Measurements from ENCODE around the gene USP5.
A peak's percentile ranks its signal among the peaks of the same experiment; 100 is the strongest.

The USP5 gene

DNA sequence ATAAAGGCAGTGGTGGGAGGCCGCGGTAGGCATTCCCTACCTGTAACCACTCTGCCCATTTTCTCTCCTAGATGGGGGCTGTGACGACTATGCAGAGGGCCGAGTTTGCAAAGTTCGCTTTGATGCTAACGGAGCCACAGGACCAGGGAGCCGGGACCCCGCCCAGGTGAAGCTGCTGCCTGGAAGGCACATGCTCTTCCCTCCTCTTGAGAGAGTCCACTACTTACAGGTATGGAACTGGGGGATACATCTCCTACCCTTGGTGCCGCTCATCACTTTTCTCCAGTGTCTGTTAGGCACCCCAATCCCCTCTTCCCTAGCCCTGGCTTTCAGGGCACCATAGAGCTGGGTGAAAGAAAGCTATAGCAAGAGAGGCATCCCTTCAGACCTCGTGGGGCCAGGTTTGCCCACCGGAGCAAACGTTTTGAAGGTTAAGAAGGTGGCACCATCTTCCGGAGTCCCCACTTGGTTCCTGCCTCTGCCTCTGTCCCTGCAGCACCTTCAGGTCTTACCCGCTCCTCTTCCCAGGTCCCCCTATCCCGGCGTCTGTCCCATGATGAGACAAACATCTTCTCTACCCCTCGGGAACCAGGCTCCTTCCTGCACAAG lies 25.7 kb upstream of the USP5 start:
- DNase-seq: no peak

GRCh38 chr12:6826734-6827436 lies 25.1 kb upstream of the USP5 start:
- no peak for DNase-seq

DNA sequence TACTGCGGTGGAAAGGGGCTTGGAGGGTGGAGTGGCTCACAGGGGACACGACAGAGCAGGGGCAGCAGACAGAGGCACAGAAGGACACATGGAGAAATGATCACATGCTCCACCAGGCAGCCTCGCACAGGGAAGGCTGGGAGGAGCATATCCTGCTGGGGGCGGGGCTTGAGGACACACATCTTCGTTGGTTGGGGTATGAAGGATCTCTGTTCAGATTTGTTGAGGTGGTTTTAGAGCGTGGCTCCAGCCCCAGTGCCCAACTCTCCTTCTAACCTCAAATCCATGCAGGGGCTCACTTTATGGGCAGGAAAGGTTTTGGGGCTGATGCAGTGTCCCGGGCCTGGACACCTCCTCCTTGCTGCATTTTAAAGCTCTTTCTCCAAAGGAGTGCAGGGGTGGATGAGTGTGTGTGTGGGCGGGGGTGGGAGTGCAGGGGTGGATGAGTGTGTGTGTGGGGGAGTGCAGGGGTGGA lies 24.5 kb upstream of the USP5 start:
- DNase-seq: peak; percentile 54

GRCh38 chr12:6827982-6828780 lies 23.8 kb upstream of the USP5 start, which contains the start of gene P3H3:
P3H3 (plus strand) TSS chr12:6828407; CDS start chr12:6828441, 34 bp downstream.
- peak; percentile 21 for DNase-seq

- DNase-seq: no peak
These were observed 23.0 kb upstream of the USP5 start for GRCh38 chr12:6828781-6829535.

DNA sequence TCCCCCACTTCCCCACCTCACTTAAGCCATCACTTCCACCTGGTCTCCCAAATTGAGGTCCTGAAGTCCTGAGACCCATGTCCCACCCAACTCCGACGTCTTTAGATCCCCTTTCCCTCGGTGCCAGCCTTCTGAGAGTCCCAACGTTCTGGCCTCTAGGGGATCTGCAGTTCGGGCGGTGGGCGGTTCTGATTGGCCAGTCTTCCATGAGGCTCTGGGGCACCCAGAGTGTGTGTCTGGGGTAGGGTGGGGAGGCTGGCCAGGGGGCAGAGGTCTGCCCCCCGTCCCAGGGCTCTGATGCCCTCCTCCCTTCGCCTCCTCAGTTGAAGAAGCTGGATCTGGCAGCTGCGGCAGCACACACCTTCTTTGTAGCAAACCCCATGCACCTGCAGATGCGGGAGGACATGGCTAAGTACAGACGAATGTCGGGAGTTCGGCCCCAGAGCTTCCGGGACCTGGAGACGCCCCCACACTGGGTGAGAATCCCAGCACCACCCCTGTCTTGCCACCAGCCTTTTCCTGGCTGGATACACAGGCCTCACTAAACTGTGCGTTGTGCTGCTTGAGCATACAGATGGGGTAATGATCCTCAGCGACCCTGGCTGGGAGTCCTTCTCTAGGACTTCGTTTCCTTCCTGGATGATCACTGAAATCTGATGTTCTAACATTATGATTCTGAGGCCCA lies 22.3 kb upstream of the USP5 start:
- DNase-seq: no peak

DNA sequence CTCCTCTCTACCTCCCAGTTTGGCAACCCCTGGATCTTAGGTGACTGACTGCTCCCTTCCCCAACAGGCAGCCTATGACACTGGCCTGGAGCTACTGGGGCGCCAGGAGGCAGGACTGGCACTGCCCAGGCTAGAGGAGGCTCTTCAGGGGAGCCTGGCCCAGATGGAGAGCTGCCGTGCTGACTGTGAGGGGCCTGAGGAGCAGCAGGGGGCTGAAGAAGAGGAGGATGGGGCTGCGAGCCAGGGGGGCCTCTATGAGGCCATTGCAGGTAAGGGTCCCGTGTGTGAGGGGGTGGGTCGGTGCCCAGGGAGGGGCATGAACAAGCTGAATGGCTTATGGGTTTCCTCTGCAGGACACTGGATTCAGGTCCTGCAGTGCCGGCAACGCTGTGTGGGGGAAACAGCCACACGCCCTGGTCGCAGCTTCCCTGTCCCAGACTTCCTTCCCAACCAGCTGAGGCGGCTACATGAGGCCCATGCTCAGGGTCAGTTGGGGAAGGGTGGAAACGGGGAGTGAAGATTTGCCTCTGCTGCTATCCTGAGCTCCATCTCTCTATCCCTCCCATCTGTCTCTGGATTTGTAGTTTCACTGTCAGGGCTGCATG lies 21.6 kb upstream of the USP5 start:
- DNase-seq: no peak

GRCh38 chr12:6830999-6831398 lies 21.0 kb upstream of the USP5 start:
- no peak for DNase-seq

- no peak for DNase-seq
These were observed 20.4 kb upstream of the USP5 start for GRCh38 chr12:6831450-6831995.

GRCh38 chr12:6832125-6832524 lies 19.8 kb upstream of the USP5 start:
- no peak for DNase-seq

DNA sequence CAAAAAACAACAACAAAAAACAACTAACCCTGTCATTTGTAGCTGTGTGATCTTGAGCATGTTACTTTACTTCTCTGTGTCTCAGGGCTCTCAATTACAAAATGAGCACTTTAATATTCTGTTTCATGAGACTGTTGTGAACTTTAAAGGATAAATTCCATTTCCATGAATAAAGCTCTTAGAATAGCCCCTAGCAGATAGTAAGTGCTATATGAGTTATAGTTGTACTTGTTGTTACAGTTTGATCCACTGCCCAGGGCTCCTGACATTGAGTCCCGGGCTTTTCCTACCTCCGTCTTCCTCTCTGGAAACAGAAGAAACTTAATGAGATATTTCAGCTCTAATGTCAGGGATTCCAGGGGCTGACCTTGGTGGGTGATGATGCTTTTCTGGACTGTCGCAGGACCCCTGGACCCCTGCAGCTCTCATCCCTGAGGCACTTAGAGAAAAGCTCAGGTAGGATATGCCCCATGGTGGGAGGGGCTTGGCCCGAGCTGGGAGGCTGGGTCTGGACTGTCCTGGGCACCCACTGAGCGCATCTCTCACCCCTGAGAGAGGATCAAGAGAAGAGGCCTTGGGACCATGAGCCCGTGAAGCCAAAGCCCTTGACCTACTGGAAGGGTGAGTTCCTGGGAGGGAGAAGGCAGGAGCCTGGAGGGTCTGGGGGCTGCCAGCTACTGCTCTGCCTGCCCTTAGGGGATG lies 18.6 kb upstream of the USP5 start:
- no peak for DNase-seq

GRCh38 chr12:6834254-6834653 lies 17.7 kb upstream of the USP5 start:
- no peak for DNase-seq

- no peak for DNase-seq
These were observed 17.1 kb upstream of the USP5 start for GRCh38 chr12:6834873-6835272.

DNA sequence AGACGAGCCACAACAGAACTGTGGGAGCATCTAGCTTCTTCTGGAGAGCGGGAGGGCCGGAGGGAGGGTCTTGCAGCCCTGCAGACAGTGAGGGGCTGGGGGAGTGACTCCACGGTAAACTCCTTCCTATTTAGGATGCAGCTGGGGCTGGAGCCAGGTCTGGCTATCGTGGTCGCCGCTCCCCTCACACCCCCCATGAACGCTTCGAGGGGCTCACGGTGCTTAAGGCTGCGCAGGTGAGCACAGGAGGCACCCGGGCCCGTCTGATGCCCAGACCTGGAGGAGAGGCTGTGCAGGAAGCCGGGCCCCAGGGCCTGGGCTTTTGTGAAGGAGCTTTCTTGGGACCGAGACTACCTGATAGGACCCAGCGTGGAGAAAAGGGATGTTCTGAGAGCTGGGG lies 15.1 kb upstream of the USP5 start:
- no peak for DNase-seq

GRCh38 chr12:6837370-6838060 lies 14.4 kb upstream of the USP5 start:
- DNase-seq: no peak

GRCh38 chr12:6838854-6839253 lies 13.1 kb upstream of the USP5 start:
- no peak for DNase-seq

GRCh38 chr12:6839482-6840201 lies 12.3 kb upstream of the USP5 start:
- DNase-seq: no peak

GRCh38 chr12:6840330-6840729 lies 11.6 kb upstream of the USP5 start:
- no peak for DNase-seq

DNA sequence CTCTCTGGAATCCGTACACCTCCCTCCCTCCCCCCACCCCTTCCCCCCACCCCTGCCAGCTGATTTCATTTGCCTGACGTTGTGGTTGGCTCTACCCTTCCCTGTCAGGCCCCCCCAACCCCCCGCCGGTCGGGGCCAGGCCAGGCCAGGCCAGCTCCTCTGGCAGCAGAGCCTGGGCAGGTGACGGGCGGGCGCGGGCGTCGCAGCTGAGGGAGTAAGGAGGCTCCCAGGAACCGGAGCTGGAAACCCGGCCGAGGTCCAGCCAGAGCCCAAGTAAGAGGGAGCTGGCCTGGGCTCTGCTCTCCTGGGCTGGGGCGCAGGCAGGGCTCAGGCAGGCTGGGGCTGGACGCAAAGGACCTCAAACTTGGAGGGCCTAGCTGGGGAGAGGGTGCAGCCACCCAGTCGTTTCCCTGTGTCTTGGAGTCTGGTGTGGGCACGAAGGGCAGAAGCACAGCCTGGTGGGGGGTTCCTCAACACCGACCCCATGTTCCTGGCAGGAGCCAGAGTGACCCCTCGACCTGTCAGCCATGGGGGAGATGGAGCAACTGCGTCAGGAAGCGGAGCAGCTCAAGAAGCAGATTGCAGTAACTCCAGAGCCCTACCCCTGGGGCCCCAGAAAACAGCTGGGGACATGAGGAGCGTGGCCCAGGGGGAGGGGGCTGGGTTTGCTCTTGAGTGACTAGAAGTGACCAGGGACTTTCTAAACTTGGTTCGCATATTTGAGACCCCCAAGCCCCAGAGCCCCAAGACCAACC lies 11.0 kb upstream of the USP5 start, which contains the start of gene GNB3:
Gene GNB3, plus strand, starts transcription at position 165 of the 755 bp plus-strand sequence. Its CDS starts 363 bp downstream, at position 528.
- no peak for DNase-seq

Measured in NCI-H748 treated with DMSO at 0.1 percent for 48 hours (cell line).